Lower lobe of right lung (tissue), 2 donors: ENCODE measurements around the gene SLC66A2. TPM values are rescaled to one million over a fixed set of nuclear protein-coding genes. Genes with fewer than 3 reads are reported as not detected.

ENCODE experiments used
- ATAC-seq, 2 donors: fragments of 200-7000 bp; cut with Tn5 transposase; one replicate each; pipeline ENCODE4 v1.9.1; 2020 to 2022; ENCODE audit warnings: mild to moderate bottlenecking in 2 of 2, moderate library complexity in 2 of 2
- DNase-seq: peaks from one replicate; pipeline ENCODE4 v3.0.0-alpha.2; 2020
- H3K27ac ChIP-seq: fragments of 200-600 bp; one replicate; pipeline ENCODE4 v1.8.0; 2022
- H3K27me3 ChIP-seq: fragments of 200-600 bp; one replicate; pipeline ENCODE4 v1.8.0; 2022; ENCODE audit warnings: low read depth
- H3K36me3 ChIP-seq: fragments of 200-600 bp; one replicate; pipeline ENCODE4 v1.8.0; 2022; ENCODE audit warnings: mild to moderate bottlenecking
- H3K4me1 ChIP-seq: fragments of 200-600 bp; one replicate; pipeline ENCODE4 v1.8.0; 2022
- H3K4me3 ChIP-seq: fragments of 200-600 bp; one replicate; pipeline ENCODE4 v1.8.0; 2022; ENCODE audit warnings: mild to moderate bottlenecking
- H3K9me3 ChIP-seq: fragments of 200-600 bp; one replicate; pipeline ENCODE4 v1.8.0; 2022
- intact Hi-C: fragments of 100-400 bp; cut with DNase I; formaldehyde crosslinking; loops from one replicate; pipeline ENCODE4 v1.11.0; 2022
- total RNA-seq: library from RNA; stranded (reverse); fragmentation: NEBNext Ultra II Directional; extraction: Animal tissue kit (Norgen Biotek cat#: 25700); gene quantifications from one replicate; pipeline ENCODE4 v1.2.1, GENCODE V29; 2021
- TF ChIP-seq, protein P1 (sequence below): fragments of 200-600 bp; IDR thresholded peaks from one replicate; pipeline ENCODE4 v1.8.0; 2022; ENCODE audit warnings: antibody characterized with exemption, mild to moderate bottlenecking
- donor health status: DM: no; HTN: yes; CAD: no; lungs with severe emphysema.

The SLC66A2 gene
- total RNA-seq, 1 donor from 2014 or later, result 54.2 TPM

DNA sequence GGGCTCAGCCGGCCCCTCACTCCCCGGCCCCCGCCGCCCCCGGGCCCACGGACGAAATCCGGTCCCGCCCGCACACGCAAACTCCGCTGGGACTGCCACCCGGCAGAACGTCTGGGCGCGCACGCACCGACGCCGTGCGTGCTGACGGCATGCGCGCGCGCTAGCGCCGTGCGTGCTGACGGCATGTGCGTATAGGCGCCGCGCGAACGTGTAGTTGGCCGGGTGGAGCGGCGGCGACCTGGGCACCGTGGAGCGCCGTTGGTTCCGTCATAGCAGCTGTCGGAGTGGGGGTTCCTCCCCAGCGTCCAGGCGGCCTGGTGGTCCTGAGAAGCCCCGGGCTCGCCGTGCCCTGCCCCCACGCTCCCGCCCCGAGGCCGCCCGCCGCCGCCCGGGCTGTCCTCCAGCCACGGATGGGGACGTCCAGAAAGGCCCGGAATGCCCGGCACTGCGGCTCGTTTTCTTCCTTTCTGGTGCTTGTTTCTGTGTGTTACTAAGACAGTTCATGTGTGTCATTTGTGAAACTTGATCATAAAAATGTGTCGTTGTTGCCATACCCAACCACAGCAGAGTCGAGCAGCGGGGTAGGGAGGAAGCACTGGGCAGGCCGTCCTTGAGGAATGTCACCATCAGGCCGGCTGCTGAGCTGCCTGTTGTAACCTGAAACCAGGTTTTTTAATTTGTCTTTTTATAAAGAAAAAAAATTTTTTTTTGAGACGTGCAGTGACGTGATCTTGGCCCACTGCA lies 37.2 kb upstream of the SLC66A2 start, which contains the start of gene TXNL4A:
TXNL4A (minus strand) TSS at position 113 of the 744 bp plus-strand sequence. CDS start 171 bp downstream, outside the sequence.
- Histone ChIP-seq H3K36me3 (peaks cover 14% of the 10 kb centered on the region), H3K27ac (peak within 1 kb of the TSS; percentile 98), H3K9me3 (no peaks in the 10 kb centered on the region), H3K4me3 (peak within 1 kb of the TSS; percentile 99), H3K4me1 (peaks cover 38% of the 10 kb centered on the region), H3K27me3 (no peaks in the 10 kb centered on the region)
- ATAC-seq (peak; percentile 98 to 99), DNase-seq (peak; percentile 94)
- intact Hi-C loops, result no loop called here
- TF ChIP-seq, protein P1, sequence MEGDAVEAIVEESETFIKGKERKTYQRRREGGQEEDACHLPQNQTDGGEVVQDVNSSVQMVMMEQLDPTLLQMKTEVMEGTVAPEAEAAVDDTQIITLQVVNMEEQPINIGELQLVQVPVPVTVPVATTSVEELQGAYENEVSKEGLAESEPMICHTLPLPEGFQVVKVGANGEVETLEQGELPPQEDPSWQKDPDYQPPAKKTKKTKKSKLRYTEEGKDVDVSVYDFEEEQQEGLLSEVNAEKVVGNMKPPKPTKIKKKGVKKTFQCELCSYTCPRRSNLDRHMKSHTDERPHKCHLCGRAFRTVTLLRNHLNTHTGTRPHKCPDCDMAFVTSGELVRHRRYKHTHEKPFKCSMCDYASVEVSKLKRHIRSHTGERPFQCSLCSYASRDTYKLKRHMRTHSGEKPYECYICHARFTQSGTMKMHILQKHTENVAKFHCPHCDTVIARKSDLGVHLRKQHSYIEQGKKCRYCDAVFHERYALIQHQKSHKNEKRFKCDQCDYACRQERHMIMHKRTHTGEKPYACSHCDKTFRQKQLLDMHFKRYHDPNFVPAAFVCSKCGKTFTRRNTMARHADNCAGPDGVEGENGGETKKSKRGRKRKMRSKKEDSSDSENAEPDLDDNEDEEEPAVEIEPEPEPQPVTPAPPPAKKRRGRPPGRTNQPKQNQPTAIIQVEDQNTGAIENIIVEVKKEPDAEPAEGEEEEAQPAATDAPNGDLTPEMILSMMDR, result no peak

DNA sequence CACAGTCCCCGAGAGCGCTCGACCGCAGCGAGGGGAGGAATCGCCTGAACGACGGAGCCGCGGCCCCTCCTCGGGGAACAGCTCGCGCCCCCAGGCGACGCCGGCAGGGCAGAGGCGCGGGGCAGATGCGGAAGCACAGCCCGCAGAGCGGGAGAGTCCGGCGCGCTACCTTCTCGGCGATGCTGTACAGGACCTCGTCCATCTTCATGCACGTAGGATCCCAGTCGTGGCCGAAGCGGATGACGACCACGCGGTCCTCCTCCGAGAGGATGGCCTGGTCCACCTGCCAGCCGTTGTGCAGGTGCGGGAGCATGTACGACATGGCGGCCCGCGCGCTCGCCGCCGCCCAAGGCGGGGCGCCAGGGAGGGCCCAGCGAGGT lies 36.6 kb upstream of the SLC66A2 start:
- TF ChIP-seq, protein P1, result peak; percentile 48
- DNase-seq (peak; percentile 80), ATAC-seq (peak; percentile 78 to 83)
- no peaks in the 10 kb centered on the region for H3K9me3 ChIP-seq
- H3K4me3 ChIP-seq, result peak overlapping the region; percentile 99
- H3K27me3 ChIP-seq, result no peaks in the 10 kb centered on the region
- peak overlapping the region; percentile 98 for H3K27ac ChIP-seq
- peaks cover 14% of the 10 kb centered on the region for H3K36me3 ChIP-seq
- peaks cover 43% of the 10 kb centered on the region for H3K4me1 ChIP-seq
- intact Hi-C loops, result no loop called here

DNA sequence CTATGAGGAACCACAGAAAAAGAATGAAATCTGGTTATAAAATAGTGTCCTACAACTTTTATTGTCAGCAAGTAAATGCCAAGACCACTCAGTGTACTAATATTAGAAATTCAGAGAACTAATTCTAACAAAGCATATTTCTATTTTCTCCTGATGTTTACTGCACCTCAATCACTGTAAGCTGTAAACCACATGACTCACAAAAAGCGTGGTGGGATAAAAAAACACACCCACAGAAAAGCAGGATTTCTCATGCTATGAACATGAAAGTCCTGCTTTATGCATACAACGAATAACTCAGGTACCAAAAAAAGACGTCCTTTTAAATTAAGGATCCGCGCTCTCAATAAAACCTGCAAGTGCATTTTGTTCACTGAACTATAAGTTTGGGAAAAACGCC lies 36.1 kb upstream of the SLC66A2 start:
- H3K27ac ChIP-seq, result peak overlapping the region; percentile 98
- no peaks in the 10 kb centered on the region for H3K9me3 ChIP-seq
- intact Hi-C loops, result no loop called here
- H3K27me3 ChIP-seq, result no peaks in the 10 kb centered on the region
- H3K4me1 ChIP-seq, result peaks cover 48% of the 10 kb centered on the region
- ATAC-seq (no peak), DNase-seq (no peak)
- peaks cover 14% of the 10 kb centered on the region for H3K36me3 ChIP-seq
- H3K4me3 ChIP-seq, result peak overlapping the region; percentile 99
- TF ChIP-seq, protein P1, result no peak

DNA sequence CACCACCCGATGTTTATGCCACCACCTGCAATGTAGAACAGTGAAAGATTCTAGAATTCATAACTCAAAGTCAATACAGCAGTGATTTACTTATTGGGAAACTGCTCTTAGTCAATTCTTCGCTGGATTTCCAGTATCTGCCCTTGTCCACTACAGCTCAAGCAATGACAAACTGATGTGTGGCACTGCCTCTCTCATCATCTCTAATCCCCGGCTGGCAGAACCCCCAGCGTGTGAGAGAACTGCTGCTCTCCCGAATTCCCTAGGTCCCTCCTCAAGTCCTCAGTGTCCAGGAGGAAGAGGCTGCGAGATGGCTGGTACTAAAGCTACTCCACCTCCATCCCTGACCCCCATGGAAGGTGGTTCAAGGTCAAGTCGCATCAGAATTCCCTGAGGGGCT lies 35.3 kb upstream of the SLC66A2 start:
- TF ChIP-seq, protein P1, result no peak
- DNase-seq (no peak), ATAC-seq (no peak)
- H3K27me3 ChIP-seq, result no peaks in the 10 kb centered on the region
- H3K27ac ChIP-seq, result no peak overlapping the region
- intact Hi-C loops, result no loop called here
- H3K9me3 ChIP-seq, result no peaks in the 10 kb centered on the region
- peaks cover 14% of the 10 kb centered on the region for H3K36me3 ChIP-seq
- peak overlapping the region; percentile 99 for H3K4me3 ChIP-seq
- H3K4me1 ChIP-seq, result peaks cover 57% of the 10 kb centered on the region

DNA sequence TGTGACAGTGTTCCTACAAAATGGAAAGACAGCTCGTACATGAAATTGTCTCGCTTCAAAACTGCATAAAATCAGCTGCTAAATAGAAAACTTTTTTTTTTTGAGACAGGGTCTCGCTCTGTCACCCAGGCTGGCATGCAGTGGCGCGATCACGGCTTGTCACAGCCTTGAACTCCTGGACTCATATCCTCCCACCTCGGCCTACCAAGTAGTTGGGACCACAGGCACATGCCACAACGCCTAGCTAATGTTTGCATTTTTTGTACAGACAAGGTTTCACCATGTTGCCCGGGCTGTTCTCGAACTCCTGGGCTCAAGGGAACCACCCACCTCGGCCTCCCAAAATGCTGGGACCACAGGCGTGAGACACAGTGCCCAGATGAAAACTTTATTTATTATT lies 33.7 kb upstream of the SLC66A2 start:
- Histone ChIP-seq H3K36me3 (peaks cover 14% of the 10 kb centered on the region), H3K27ac (no peak overlapping the region), H3K27me3 (no peaks in the 10 kb centered on the region), H3K9me3 (no peaks in the 10 kb centered on the region), H3K4me3 (no peak overlapping the region), H3K4me1 (peaks cover 57% of the 10 kb centered on the region)
- ATAC-seq, result no peak
- TF ChIP-seq, protein P1, result no peak
- DNase-seq, result no peak
- intact Hi-C loops, result no loop called here
